HG02759 (cell line): ENCODE data around the gene RUVBL2.
A peak's percentile ranks its signal among the peaks of the same experiment; 100 is the strongest.

Experiments used
- ATAC-seq: cut with Tn5 transposase; IDR thresholded peaks from one replicate; pipeline ENCODE4 v1.9.1; 2021; ENCODE audit warnings: mild to moderate bottlenecking, moderate library complexity; ENCODE audit not compliant: unreplicated experiment

Gene RUVBL2

GRCh38 chr19:48963371-48964204 is 30.1 kb upstream of the RUVBL2 start:
- peak; percentile 34 for ATAC-seq

GRCh38 chr19:48964205-48965039 is 29.3 kb upstream of the RUVBL2 start:
- ATAC-seq, result no peak

GRCh38 chr19:48965040-48965805 is 28.5 kb upstream of the RUVBL2 start, which contains the start of gene FTL:
Gene FTL, plus strand, starts transcription at chr19:48965309. Its CDS starts 199 bp downstream, at chr19:48965508.
- peak; percentile 73 for ATAC-seq

- ATAC-seq, result peak; percentile 24
Observed at GRCh38 chr19:48965806-48966540, 27.7 kb upstream of the RUVBL2 start.

GRCh38 chr19:48966541-48967345 is 26.9 kb upstream of the RUVBL2 start:
- ATAC-seq, result no peak

GRCh38 chr19:48967346-48968178 is 26.1 kb upstream of the RUVBL2 start:
- ATAC-seq, result no peak

- no peak for ATAC-seq
Observed at GRCh38 chr19:48968179-48968661, 25.5 kb upstream of the RUVBL2 start.

- ATAC-seq, result no peak
Observed at GRCh38 chr19:48968813-48969218, 24.9 kb upstream of the RUVBL2 start.

GRCh38 chr19:48969276-48970138 is 24.2 kb upstream of the RUVBL2 start:
- ATAC-seq, result no peak

GRCh38 chr19:48970139-48970766 is 23.4 kb upstream of the RUVBL2 start:
- ATAC-seq, result no peak

- ATAC-seq, result no peak
Observed at GRCh38 chr19:48970923-48971395, 22.7 kb upstream of the RUVBL2 start.

- no peak for ATAC-seq
Observed at GRCh38 chr19:48975947-48976847, 17.5 kb upstream of the RUVBL2 start.

GRCh38 chr19:48977061-48977460 is 16.6 kb upstream of the RUVBL2 start:
- ATAC-seq, result no peak

GRCh38 chr19:48982280-48982679 is 11.4 kb upstream of the RUVBL2 start:
- ATAC-seq, result no peak

- no peak for ATAC-seq
Observed at GRCh38 chr19:48985711-48986110, 8.0 kb upstream of the RUVBL2 start.

GRCh38 chr19:48986211-48986610 is 7.5 kb upstream of the RUVBL2 start:
- ATAC-seq, result no peak
